ENCODE measurements around the gene FSD1L. TPM values are rescaled to one million over a fixed set of nuclear protein-coding genes. Genes with fewer than 3 reads are reported as not detected.

FSD1L gene
- 1 to 10 TPM in 1 of 2 donors, under 1 TPM in 1; 0.66 to 6.0 TPM for total RNA-seq

GRCh38 chr9:105447814-105448812 is at the start of gene FSD1L:
Gene FSD1L, plus strand, starts transcription at chr9:105448034. Its CDS starts 187 bp downstream, at chr9:105448221.
- DNase-seq = peak; percentile 93 to 95 (median 94)
- peaks cover 14% of the 10 kb centered on the region for H3K4me1 ChIP-seq
- peak in 3 of 7 experiments; percentile 30 to 44 (median 43) for TF ChIP-seq CTCF (IDR thresholded peaks at IDR 0.05)
- TF ChIP-seq POLR2A (IDR thresholded peaks at IDR 0.05) = peak in 2 of 3 donors; percentile 59 to 68
- H3K27ac ChIP-seq = peak within 1 kb of the TSS; percentile 1 to 67 (median 46)
- no peaks in the 10 kb centered on the region for H3K9me3 ChIP-seq
- no peaks in the 10 kb centered on the region for H3K27me3 ChIP-seq
- intact Hi-C loops (cut with DNase I) = no loop called here
- no peaks in the 10 kb centered on the region for H3K36me3 ChIP-seq (replicated peaks in 1 of 2; ENCODE audit: insufficient read depth in 1 of 2, low read depth in 2 of 2)
- ATAC-seq = peak; percentile 98
- WGBS, 2 donors = 0% methylated on average over 8 to 65 of the region's 87 CpGs
- peak within 1 kb of the TSS; percentile 96 for H3K4me3 ChIP-seq

GRCh38 chr9:105399117-105399516 is 48.7 kb upstream of the FSD1L start:
- TF ChIP-seq POLR2A (IDR thresholded peaks at IDR 0.05) (no peak), CTCF (IDR thresholded peaks at IDR 0.05) (no peak)
- H3K4me3 ChIP-seq = no peak overlapping the region
- H3K27ac ChIP-seq = no peak overlapping the region
- H3K9me3 ChIP-seq = no peaks in the 10 kb centered on the region
- intact Hi-C loops (cut with DNase I) = no loop called here
- ATAC-seq (no peak), DNase-seq (no peak)
- no peaks in the 10 kb centered on the region for H3K27me3 ChIP-seq
- 79 to 87% methylated on average over 2 of the region's 2 CpGs for WGBS, 2 donors
- no peaks in the 10 kb centered on the region for H3K36me3 ChIP-seq (replicated peaks in 1 of 2; ENCODE audit: insufficient read depth in 1 of 2, low read depth in 2 of 2)
- H3K4me1 ChIP-seq = no peaks in the 10 kb centered on the region

GRCh38 chr9:105401651-105402050 is 46.2 kb upstream of the FSD1L start:
- Histone ChIP-seq H3K27ac (no peak overlapping the region), H3K4me3 (no peak overlapping the region), H3K27me3 (no peaks in the 10 kb centered on the region), H3K36me3 (replicated peaks in 1 of 2; ENCODE audit: insufficient read depth in 1 of 2, low read depth in 2 of 2) (no peaks in the 10 kb centered on the region), H3K4me1 (no peaks in the 10 kb centered on the region), H3K9me3 (no peaks in the 10 kb centered on the region)
- intact Hi-C loops (cut with DNase I) = loop anchor here (10.0 kb wide), 1 partner anchor 237 kb away; no protein-coding TSS in a partner anchor
- no peak for TF ChIP-seq POLR2A (IDR thresholded peaks at IDR 0.05)
- TF ChIP-seq CTCF (IDR thresholded peaks at IDR 0.05) = no peak
- no peak for ATAC-seq
- WGBS, 2 donors = 54 to 68% methylated on average over 3 of the region's 3 CpGs
- no peak for DNase-seq

- Histone ChIP-seq H3K27me3 (no peaks in the 10 kb centered on the region), H3K27ac (no peak overlapping the region), H3K4me1 (no peaks in the 10 kb centered on the region), H3K36me3 (replicated peaks in 1 of 2; ENCODE audit: insufficient read depth in 1 of 2, low read depth in 2 of 2) (no peaks in the 10 kb centered on the region), H3K9me3 (no peaks in the 10 kb centered on the region), H3K4me3 (no peak overlapping the region)
- intact Hi-C loops (cut with DNase I) = loop anchor here (10.0 kb wide), 1 partner anchor 239 kb away; no protein-coding TSS in a partner anchor
- no peak for DNase-seq
- TF ChIP-seq POLR2A (IDR thresholded peaks at IDR 0.05) = no peak
- TF ChIP-seq CTCF (IDR thresholded peaks at IDR 0.05) = no peak
- 70 to 75% methylated on average over 6 of the region's 6 CpGs for WGBS, 2 donors
- no peak for ATAC-seq
Observed at GRCh38 chr9:105403552-105404248, 44.1 kb upstream of the FSD1L start.
